Measurements from ENCODE around the gene TAS2R3.
"Not testable (repeated sequence)": the region's sequence is repeated elsewhere in the genome, so short reads cannot be mapped to it uniquely, and the experiment has no call there.

The TAS2R3 gene, protein sequence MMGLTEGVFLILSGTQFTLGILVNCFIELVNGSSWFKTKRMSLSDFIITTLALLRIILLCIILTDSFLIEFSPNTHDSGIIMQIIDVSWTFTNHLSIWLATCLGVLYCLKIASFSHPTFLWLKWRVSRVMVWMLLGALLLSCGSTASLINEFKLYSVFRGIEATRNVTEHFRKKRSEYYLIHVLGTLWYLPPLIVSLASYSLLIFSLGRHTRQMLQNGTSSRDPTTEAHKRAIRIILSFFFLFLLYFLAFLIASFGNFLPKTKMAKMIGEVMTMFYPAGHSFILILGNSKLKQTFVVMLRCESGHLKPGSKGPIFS

DNA sequence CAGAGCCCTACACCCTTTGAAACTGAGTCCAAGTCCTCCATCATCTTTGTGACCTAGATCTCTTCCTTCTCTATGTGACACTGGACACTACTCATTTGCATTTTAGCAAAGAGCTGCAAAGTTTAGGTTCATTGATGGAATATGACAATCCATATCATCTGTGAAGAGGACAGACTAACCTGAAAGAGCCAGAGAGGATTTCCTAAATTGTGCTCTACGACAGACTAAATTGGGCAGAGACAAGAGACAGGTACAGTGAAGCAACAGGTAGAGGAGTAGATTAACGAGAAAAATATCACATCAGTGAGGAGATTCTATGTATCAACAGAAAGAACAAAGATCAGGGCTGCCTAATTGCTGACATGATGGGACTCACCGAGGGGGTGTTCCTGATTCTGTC is at the start of gene TAS2R3:
TSS of gene TAS2R3 (plus strand) at position 301 of the 400 bp plus-strand sequence. CDS start at position 363, 62 bp downstream.
- DNase-seq, result no peak

DNA sequence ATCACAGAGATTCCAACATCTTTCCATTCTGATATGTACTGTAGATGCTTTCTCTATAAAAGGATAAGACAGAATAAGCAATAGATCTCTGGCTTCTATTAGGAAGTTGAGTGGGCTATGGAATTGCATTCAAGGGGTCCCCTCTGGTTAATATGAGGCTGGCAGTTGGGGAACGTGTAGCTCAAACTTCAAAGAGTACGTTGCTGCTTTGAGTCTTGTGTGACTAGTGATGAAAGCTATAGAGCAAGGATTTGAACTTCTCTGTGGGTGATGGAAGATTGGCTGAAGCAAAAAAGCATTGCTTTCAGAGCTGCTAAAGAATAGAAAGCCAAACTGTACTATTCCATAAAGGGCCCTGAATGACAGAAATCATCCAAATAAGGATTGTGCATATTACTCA is 49.3 kb upstream of the TAS2R3 start:
- no peak for DNase-seq

DNA sequence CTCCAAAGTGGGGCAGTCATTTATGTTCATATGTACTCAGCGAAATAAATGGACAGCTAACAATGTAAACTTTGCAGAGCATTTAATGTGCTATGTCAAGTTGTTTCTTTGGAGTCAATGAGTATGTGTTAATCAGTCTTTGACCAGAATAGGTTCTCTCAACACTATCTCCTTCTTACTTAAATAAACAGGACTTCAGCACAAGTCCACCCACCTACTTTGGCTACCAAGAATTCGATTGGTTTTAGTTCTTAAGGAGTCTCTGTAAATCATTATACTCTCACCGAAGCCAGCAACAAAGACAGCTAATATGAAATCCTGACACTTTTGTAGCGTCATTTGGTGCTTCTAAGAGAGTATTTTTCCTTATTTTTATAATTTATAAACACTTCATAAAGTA is 48.9 kb upstream of the TAS2R3 start:
- no peak for DNase-seq

DNA sequence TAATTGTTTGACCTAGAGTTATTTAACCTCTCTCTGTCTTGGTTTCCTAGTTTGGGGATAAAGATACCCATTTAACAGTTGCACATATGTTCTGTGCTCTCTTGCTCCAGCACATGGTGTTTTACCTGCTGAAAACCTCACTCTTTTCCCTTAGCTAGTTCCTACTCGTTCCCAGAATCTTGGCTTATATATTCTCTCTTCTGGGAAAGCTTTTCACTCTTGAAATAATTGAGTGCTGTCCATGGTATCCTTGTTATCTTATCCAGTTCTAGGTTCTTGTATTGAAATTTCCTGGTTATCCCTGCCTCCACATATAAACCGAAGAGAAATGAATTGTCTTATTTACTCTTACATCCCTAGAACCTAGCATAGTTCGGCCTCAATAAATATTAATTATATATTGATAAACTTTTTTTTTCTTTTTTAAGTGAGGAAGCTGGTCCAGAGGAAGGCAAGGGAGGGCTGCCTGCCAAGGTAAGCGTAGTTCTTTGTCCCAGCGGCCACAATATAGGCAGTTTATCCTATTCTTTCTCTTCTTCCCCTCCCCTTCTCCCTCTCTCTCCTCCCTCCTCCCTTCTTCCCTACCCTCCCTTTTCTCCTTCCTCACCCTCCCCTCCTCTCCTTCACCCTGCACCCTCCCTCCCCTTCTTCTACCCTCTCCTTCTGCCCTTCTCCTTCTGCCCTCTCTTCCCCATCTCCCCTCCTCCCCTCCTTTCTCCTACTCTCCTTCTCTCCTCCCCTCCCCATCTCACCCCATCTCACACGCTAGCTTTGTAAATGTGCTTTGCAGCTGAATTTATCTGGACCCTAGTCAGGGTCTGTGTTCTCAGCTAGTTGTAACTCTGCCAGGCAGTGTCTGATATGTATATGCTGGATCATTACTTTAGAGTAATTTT is 47.9 kb upstream of the TAS2R3 start:
- no peak for DNase-seq

DNA sequence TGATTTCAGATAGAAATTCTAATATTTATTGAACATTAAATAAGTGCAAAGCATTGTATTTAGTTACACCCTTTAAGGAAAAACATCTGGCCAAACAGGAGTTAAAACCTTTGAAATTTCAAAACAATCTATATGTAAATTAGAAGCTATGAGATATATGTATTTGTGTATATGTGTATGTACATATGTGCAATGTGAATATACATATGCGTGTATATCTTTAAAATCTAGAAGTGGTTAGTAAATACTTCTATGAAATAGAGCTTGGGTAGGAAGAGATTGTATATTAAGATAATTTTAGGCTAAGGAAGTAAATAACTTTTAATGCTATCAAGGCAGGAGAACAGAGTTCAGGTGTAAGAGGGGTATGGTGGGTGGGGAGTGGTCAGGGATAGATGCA is 46.4 kb upstream of the TAS2R3 start:
- no peak for DNase-seq

DNA sequence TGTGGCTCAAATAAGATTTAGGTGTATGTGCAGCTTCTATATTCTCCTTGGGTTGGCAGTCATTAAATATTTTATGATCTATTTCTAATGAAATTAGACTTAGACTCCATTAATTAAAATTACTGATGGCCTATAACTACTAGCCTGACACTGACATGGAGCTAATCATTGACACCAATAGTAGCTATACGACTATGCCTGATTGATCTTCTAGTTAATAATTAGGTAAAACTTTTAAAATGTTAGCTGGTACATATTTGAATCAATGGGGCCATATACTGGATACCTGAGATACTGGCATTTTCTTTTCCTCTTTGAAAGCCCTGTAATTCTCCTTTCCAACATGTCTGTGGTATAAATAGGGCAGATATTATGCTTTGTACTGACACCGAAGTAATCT is 41.4 kb upstream of the TAS2R3 start:
- no peak for DNase-seq

DNA sequence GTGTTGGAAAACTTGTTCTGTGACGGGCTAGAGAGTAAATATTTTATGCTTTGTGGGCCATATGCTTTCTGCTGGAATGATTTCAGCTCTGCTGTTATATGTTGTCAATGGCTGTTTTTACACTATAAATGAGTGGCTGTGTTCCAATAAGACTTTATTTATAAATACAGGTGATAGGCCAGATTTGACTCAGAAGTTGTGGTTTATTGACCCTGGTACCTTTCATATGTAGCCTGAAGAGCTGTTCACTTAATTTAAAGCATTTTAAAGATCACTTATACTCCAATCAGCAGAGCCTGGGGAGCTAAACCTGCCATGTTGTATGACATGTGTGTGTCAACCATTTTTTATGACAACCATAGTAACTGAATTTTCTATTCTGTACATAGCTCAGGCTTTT is 34.9 kb upstream of the TAS2R3 start:
- no peak for DNase-seq

DNA sequence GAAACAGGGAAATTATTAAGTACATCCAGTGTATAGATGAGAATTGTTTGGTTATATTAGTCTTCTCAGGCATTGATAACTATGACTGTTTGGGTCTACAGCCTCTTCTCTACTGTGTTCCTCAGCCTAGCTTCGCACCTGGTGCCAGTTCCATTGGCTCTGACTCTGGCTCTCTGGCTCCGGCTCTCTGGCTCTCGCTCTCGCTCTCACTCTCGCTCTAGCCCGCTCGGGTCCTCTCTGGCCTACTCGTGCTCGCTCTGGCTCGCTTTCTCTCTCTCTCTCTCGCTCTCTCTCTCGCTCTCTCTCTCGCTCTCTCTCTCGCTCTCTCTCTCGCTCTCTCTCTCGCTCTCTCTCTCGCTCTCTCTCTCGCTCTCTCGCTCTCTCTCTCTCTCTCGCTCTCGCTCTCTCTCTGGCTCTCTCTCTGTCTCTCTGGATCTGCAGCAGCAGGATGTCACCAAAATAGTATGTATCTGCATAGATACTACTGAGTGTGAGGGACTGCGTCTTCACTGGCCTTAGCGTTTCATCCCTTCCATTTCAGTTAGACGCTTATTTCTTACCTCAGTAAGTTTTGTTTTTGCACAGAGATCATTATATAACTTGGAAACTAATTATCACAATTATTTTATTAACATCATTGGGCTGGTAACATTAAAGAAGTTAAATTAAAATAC is 32.3 kb upstream of the TAS2R3 start:
- DNase-seq, result no peak

DNA sequence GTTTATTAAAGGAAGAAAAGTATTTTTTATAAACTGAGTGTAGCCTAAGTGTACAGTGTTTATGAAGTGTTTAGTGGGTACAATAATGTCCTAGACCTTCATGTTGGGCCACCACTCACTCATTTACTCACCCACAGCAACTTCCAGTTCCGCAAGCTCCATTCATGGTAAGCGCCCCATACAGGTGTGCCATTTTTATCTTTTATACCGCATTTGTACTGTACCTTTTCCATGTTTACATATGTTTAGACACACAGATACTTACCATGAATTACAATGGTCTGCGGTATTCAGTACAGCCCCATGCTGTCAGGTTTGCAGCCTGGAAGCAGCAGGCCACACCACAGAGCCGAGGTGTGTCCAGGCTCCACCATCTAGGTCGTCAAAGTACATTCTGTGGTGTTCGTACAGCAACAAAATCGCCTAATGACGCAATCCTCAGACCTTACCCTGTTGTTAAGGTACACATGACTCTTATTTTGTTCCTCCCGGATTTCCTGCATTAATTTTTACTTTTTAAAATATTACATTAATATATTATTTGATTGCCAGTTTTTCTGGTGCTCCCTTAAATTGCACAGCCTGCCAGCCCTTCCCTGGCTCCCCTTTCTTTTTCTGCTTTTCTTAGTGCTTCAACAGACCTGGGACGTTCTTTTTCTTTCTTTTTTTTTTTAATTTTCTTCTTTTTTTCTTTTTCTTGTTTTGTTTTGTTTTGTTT is 26.6 kb upstream of the TAS2R3 start:
- peak; percentile 10 for DNase-seq

DNA sequence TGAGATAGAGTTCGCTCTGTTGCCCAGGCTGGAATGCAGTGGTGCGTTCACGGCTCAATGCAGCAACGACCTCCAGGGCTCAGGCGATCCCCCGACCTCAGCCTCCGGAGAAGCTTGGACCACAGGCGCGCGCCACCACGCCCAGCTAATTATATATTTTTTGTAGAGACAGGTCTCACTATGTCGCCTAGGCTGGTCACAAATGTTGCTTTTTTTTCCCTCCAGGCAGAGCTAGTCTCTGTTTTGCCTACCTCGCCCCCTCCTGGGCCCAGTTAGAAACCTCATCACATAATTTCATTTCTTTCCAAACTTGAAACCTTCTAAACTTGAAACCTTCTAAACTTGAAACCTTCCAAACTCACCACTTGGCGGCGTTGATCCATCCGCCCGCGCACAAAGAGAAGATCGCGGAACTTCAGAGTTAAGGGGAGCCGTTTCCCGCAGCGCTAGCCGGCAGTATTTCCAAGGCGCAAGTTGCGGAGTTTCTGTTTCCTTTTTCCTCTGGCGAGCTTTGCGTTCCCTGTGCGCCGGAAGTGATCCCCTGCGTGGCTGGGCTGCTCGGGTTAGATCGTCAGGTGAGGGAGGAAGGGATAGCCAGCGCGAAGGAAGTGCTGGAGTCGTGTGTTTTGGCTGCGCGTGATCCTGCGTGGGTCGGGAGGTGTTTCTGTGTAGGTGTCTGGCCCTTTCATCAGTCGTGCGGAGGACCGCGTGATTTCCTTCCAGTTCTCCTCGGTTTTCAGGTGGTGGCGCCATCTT is 25.9 kb upstream of the TAS2R3 start, which contains the start of gene SSBP1:
TSS of gene SSBP1 (plus strand) at position 523 of the 756 bp plus-strand sequence. CDS start 809 bp downstream, outside the sequence.
- peak; percentile 59 for DNase-seq

DNA sequence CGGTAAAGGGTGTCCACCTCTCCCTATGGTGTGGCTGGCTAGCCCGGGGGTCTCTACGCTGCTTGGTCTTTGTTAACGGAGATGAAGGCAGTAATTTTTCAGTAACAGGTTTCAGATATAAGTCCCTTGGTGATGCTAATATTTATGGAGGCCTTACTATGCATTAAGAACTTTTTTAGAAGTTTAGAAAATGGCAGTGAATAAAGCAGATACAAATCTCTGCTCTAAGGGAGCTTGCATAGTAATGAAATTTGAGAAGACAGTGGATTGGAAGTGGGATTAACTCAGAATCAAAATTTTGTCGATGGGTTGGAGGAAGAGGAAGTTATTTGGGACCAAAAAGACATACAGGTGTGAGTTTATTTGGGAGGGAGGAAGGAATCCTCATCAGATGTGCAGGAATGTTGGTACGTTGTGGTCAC is 25.3 kb upstream of the TAS2R3 start:
- no peak for DNase-seq

DNA sequence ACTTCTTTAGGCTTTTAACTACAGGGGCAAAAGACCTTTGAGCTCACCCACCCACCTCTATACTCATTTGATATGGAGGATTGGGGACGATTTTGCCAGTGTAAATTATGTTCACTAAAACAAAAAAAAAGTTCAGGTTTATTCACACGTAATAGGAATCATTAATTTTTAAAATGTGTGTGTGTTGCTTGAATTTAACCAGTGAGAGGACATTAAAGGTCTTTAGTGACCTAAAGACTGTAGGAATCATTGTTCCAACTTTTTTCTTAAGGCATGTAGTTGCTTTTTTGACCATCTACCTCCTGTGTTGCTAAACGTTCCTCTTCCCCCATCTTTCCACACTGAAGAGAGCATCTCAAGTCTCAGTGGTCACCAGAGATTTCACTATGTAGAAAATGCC is 24.6 kb upstream of the TAS2R3 start:
- no peak for DNase-seq

DNA sequence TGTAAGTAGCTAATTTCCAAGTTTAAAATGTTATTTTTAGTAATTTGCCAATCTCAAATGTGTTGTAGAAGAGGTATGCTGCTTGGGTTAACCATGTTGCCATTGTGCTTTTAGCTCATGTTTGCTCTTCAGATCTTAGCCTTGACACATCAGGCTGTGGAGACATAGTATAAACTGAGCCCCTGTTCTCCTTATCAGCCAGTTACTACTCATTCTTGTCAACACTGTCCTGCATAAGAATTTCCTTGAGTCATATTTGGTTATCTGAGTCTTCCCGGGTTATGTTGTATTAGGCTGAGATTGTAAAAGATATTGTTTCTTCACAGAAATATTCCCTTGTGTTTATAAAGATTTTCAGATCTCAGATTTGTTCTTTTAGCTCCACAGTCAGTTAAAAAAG is 21.7 kb upstream of the TAS2R3 start:
- no peak for DNase-seq

DNA sequence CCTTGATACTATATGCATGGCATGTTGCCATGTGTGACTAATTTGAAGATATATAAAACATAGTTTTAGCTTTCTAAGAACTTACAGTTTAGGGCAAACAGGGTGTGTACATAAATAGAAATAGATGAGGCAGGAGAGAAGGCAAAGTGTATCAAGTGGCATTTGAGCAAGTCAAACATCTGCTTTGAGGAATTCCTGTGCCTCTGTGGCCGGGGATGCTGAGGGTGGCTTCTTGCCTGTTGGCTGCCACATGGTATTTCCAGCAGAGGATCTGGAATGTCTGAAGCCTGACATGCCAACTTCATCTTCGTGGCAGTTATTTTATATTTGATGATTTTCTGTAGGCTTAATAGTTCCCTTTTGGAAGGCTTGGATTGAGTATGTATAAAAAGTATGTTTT is 19.8 kb upstream of the TAS2R3 start:
- no peak for DNase-seq

DNA sequence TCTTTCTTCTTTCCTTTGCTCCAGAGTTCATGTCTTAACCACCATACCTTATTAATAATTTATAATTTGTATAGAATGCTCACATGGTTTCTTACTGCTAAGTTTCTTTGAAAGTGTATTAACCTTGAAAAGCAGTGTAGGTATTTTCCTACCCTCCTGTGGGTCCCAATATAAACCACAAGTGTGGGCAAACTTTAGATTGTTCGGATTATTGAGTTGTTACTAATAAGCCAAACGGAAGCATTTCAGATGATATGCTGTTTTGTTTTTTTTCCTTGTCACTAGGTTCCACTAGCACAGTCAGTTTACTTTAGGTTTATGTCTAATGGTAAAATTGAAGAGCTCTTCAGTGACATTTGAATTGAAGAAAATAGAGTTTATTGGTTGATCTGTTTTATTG is 15.5 kb upstream of the TAS2R3 start:
- DNase-seq, result no peak

DNA sequence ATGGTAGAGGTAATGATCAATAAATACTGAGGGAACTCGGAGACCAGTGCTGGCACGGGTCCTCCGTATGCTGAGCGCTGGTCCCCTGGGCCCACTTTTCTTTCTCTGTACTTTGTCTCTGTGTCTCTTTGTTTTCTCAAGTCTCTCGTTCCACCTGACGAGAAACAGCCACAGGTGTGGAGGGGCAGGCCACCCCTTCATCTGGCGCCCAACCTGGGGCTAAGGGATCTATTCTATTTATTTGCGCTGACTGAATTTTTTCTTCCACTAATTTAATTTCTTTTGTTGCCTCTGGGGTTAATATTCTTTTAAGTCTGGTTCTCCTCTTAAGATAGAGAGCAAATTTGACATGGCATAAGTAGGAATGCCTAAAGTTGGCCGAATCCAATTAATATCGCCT is 12.0 kb upstream of the TAS2R3 start:
- not testable (repeated sequence) for DNase-seq

DNA sequence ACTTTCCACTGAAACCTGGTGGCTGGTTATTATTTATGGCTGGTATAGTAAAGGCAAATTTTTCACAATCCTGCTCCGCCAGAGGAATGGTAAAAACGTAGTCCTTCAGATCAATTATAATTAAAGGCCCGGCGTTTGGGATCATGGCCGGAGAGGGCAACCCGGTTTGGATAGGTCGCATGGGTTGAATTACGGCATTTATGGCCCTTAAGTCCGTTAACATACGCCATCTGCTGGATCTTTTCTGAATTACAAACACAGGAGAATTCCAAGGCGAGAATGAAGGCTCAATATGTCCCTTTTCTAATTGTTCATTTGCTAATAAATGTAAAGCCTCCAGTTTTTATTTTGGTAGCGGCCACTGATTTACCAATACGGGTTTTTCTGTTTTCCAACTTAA is 11.3 kb upstream of the TAS2R3 start:
- no peak for DNase-seq

DNA sequence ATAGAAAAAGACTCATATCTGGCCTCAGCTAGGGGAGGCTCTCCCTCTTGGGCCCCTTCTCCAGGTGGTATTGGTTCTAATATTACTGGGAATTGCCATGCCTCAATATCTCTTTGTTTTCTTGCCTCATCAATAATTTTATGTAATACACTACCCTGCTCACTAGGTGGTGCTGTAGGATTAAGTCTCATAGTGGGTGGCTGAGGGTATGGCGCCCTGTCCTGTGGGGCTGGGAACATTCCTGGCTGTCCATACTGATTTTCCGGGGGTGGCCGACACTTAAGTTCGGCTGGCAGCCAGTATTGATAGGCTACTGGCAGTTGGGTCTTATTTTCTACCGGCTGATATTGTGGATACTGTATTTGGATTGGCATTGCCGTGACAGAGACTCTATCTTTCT is 9.0 kb upstream of the TAS2R3 start:
- DNase-seq, result no peak

DNA sequence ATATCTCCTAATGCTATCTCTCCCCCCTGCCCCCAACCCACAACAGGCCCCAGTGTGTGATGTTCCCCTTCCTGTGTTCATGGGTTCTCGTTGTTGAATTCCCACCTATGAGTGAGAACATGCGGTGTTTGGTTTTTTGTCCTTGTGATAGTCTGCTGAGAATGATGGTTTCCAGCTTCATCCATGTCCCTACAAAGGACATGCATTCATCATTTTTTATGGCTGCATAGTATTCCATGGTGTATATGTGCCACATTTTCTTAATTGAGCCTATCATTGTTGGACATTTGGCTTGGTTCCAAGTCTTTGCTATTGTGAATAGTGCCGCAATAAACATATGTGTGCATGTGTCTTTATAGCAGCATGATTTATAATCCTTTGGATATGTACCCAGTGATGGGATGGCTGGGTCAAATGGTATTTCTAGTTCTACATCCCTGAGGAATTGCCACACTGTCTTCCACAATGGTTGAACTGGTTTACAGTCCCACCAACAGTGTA is 6.2 kb downstream of the TAS2R3 start:
- not testable (repeated sequence) for DNase-seq

DNA sequence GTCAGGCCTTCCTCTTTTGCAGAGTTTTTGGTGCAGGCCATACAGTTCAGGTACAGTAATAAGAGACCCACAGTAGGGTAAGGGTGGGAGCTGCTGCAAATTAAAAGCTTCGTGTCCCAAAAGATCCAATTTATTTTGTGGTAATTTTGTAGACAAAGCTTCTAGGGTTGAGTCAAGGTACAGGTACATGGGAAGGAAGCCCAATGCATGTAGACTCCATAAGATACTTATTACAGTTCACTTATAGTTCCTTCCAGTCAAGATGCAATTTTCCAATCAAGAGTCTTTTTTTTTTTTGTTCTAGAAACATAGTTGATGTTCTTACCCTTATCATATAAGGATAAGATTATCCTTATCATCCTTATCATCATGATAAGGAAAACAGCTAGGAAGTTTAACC is 12.5 kb downstream of the TAS2R3 start, which contains the start of gene TAS2R4:
TSS of gene TAS2R4 (plus strand) at position 301 of the 400 bp plus-strand sequence. CDS start 1,815 bp downstream, outside the sequence.
- no peak for DNase-seq

DNA sequence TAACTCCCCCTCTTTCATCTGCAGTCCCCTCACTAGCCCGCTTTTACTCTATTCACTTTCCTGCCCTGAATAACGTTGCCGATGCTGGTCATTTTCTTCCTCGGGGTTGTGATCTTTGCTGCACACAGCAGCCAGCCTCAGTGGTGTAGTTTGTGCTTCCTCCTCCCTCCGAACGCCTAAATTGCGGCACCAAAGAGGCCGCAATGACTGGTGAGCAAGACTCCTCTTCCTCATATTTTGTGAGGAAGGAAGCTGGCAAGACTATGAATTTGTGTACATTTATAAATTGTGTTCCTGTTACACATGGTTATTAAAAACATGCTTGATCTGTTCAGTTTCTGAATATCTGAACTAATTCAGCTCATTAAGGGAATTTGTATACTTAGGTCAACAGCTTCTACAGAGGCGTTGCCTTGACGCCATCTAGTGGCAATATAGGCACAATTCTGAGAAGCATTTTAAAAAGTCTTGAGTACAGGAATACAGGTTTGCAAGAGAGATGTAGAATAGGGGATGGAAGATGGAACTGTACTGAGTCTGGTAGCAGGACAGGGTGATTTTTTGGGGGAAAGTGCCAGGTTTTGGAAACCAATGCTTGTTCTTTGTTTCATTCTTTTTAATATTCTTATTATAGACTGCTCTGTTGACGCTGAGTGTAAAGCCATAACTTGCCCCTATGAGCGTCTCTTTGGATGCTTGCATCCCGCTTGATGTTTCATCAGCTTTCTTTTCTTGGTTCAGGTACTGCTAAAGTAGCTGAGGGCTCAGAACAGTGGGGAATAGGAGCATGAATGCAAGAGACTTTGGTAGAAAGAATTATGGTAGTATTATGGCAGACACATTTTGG is 22.0 kb downstream of the TAS2R3 start:
- peak; percentile 5 for DNase-seq

Measured in KG1 (cell line).